ENCODE results near the gene HSPBP1.

The HSPBP1 gene

DNA sequence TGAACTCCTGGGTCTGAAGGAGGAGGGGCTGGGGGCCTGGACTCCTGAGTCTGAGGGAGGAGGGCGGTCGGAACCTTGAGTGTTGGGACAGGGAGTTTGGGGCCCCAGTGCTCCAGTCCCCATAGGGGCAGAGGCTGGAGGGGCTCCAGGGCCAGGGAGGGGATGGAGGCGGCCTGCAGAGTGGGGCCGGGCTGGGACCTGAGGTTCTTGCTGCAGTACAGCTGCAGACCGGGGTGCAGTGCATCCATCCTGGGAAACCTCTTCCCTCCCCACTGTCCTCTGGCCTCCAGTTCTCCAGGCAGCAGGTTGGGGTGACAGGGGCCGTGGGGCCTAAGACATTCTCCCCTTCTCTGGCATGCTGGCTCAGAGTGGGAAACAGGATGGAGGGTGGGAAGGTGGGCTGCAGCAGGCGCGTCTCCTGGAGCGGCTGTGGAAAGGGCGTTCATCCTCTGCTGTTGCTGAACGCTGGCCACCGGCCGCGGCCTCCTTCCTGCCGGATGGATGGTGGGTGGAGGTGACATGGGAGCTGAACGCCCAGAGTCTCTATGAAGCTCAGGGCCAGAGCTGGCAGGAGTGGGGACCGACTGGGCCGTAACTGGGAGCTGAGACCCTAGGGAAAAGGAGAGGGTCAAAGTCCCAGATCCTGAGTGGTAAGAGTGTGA lies 5.5 kb upstream of the HSPBP1 start:
- Histone ChIP-seq H2AFZ (ENCODE audit: low read length) (no peak overlapping the region), H3K4me2 (ENCODE audit: low read length) (no peak overlapping the region), H3K36me3 (ENCODE audit: insufficient read depth, low read length) (no peaks in the 10 kb centered on the region), H3K9me2 (ENCODE audit: low read depth, low read length) (no peaks in the 10 kb centered on the region), H3K4me3 (ENCODE audit: low read depth, low read length, poor library complexity, severe bottlenecking) (no peak overlapping the region), H3K79me2 (ENCODE audit: insufficient read depth, low read length) (no peaks in the 10 kb centered on the region), H3K9ac (ENCODE audit: low read length) (no peak overlapping the region), H3K27me3 (ENCODE audit: insufficient read depth, low read length) (no peaks in the 10 kb centered on the region), H3K4me1 (ENCODE audit: insufficient read depth, low read length, severe bottlenecking) (peaks cover 10% of the 10 kb centered on the region), H3F3A (ENCODE audit: insufficient read depth, low read length) (no peaks in the 10 kb centered on the region), H3K27ac (ENCODE audit: low read depth, low read length, poor library complexity, severe bottlenecking) (no peak overlapping the region), H4K20me1 (ENCODE audit: insufficient read depth, low read length) (no peaks in the 10 kb centered on the region), H3K9me3 (ENCODE audit: low read length) (no peaks in the 10 kb centered on the region)
- no peak for TF ChIP-seq EZH2 (IDR thresholded peaks at IDR 0.05; ENCODE audit: borderline replicate concordance, low read length)
- TF ChIP-seq, protein P1, sequence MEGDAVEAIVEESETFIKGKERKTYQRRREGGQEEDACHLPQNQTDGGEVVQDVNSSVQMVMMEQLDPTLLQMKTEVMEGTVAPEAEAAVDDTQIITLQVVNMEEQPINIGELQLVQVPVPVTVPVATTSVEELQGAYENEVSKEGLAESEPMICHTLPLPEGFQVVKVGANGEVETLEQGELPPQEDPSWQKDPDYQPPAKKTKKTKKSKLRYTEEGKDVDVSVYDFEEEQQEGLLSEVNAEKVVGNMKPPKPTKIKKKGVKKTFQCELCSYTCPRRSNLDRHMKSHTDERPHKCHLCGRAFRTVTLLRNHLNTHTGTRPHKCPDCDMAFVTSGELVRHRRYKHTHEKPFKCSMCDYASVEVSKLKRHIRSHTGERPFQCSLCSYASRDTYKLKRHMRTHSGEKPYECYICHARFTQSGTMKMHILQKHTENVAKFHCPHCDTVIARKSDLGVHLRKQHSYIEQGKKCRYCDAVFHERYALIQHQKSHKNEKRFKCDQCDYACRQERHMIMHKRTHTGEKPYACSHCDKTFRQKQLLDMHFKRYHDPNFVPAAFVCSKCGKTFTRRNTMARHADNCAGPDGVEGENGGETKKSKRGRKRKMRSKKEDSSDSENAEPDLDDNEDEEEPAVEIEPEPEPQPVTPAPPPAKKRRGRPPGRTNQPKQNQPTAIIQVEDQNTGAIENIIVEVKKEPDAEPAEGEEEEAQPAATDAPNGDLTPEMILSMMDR (IDR thresholded peaks at IDR 0.05; ENCODE audit: low read length) = no peak

DNA sequence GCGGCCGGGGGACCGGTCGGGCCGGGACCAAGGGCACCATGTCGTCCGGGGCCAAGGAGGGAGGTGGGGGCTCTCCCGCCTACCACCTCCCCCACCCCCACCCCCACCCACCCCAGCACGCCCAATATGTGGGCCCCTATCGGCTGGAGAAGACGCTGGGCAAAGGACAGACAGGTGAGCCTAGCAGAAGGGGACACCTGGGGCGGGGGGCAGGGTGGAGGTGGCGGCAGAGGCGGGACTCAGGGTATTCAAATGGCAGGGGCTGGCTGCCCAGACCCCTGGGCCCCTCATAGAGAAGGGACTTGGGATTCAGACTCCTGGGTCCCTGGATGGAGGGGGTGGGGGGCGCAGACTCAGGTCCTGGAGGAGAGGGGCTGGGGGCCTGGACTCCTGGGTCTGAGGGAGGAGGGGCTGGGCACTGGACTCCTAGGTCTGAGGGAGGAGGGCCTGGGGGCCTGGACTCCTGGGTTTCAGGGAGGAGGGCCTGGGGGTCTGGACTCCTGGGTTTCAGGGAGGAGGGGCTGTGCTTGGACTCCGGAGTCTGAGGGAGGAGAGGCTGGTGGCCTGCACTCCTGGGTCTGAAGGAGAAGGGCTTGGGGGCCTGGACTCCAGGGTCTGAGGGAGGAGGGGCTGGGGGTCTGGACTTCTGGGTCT lies 4.6 kb upstream of the HSPBP1 start:
- Histone ChIP-seq H3K36me3 (ENCODE audit: insufficient read depth, low read length) (no peaks in the 10 kb centered on the region), H4K20me1 (ENCODE audit: insufficient read depth, low read length) (no peaks in the 10 kb centered on the region), H3K27me3 (ENCODE audit: insufficient read depth, low read length) (no peaks in the 10 kb centered on the region), H3K4me3 (ENCODE audit: low read depth, low read length, poor library complexity, severe bottlenecking) (no peak overlapping the region), H3K79me2 (ENCODE audit: insufficient read depth, low read length) (no peaks in the 10 kb centered on the region), H3F3A (ENCODE audit: insufficient read depth, low read length) (no peaks in the 10 kb centered on the region), H3K9ac (ENCODE audit: low read length) (no peak overlapping the region), H3K4me1 (ENCODE audit: insufficient read depth, low read length, severe bottlenecking) (peaks cover 12% of the 10 kb centered on the region), H3K9me2 (ENCODE audit: low read depth, low read length) (no peaks in the 10 kb centered on the region), H3K4me2 (ENCODE audit: low read length) (no peak overlapping the region), H3K27ac (ENCODE audit: low read depth, low read length, poor library complexity, severe bottlenecking) (no peak overlapping the region), H3K9me3 (ENCODE audit: low read length) (no peaks in the 10 kb centered on the region), H2AFZ (ENCODE audit: low read length) (no peak overlapping the region)
- TF ChIP-seq, protein P1 (IDR thresholded peaks at IDR 0.05; ENCODE audit: low read length) = no peak
- no peak for TF ChIP-seq EZH2 (IDR thresholded peaks at IDR 0.05; ENCODE audit: borderline replicate concordance, low read length)

DNA sequence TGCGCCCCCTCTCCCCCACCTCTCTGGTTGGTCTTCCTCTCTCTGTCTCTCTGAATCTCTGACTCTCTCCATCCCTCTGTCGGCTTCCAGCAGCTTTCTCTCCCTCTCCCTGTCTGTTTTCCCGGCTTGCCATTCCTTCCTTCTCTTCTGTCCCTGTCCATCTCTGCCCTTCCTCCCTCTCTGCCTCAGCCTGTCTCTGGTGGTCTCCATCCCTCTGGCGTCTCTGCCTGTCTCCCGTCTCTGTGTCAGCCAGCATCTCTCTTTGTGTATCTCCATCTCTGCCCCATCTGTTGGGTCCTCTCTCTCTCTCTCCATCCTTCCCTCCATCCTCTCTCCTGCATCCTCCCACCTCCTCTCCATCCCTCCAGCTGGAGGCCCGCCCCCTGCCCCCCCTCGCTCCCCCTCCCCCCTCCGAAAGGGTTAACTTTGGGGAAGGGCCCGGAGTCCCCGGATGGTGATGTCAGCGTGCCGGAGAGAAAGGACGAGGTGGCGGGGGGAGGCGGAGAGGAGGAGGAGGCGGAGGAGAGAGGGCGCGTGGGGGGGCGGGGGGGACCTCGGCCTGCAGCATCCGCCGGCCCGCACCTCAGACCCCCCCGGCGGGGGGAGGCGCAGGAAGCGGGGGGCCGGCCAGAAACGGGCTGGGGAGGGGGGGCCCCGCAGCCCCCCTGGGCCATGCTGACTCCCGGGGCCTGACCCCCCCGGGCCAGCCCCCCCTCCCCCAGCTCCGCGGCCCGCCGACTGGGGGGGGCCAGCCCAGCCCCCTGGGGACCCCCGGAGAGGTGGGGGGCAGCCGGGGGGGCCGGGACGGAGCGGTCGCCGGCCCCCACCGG lies 3.9 kb upstream of the HSPBP1 start, which contains the start of gene BRSK1:
Gene BRSK1 (plus strand): TSS at position 450 of the 830 bp plus-strand sequence. CDS start 446 bp downstream, outside the sequence.
- H3K4me3 ChIP-seq (ENCODE audit: low read depth, low read length, poor library complexity, severe bottlenecking) = no peak within 1 kb of the TSS
- H3K9ac ChIP-seq (ENCODE audit: low read length) = no peak within 1 kb of the TSS
- no peak within 1 kb of the TSS for H3K4me2 ChIP-seq (ENCODE audit: low read length)
- no peak within 1 kb of the TSS for H2AFZ ChIP-seq (ENCODE audit: low read length)
- no peaks in the 10 kb centered on the region for H4K20me1 ChIP-seq (ENCODE audit: insufficient read depth, low read length)
- H3K27me3 ChIP-seq (ENCODE audit: insufficient read depth, low read length) = no peaks in the 10 kb centered on the region
- H3K9me2 ChIP-seq (ENCODE audit: low read depth, low read length) = no peaks in the 10 kb centered on the region
- no peak within 1 kb of the TSS for H3K27ac ChIP-seq (ENCODE audit: low read depth, low read length, poor library complexity, severe bottlenecking)
- H3K36me3 ChIP-seq (ENCODE audit: insufficient read depth, low read length) = no peaks in the 10 kb centered on the region
- H3K9me3 ChIP-seq (ENCODE audit: low read length) = no peaks in the 10 kb centered on the region
- TF ChIP-seq, protein P1 (IDR thresholded peaks at IDR 0.05; ENCODE audit: low read length) = no peak
- no peak for TF ChIP-seq EZH2 (IDR thresholded peaks at IDR 0.05; ENCODE audit: borderline replicate concordance, low read length)
- no peaks in the 10 kb centered on the region for H3K79me2 ChIP-seq (ENCODE audit: insufficient read depth, low read length)
- no peaks in the 10 kb centered on the region for H3F3A ChIP-seq (ENCODE audit: insufficient read depth, low read length)
- peaks cover 19% of the 10 kb centered on the region for H3K4me1 ChIP-seq (ENCODE audit: insufficient read depth, low read length, severe bottlenecking)
